Activated gamma-delta T cell treated with Interleukin-2 at 50 U/mL for 16 hours (primary cell): ENCODE measurements around the gene SLC7A8.

ENCODE experiments used
- DNase-seq: peaks from one replicate; pipeline ENCODE4 v3.0.0-alpha.2; 2020

Gene SLC7A8

DNA sequence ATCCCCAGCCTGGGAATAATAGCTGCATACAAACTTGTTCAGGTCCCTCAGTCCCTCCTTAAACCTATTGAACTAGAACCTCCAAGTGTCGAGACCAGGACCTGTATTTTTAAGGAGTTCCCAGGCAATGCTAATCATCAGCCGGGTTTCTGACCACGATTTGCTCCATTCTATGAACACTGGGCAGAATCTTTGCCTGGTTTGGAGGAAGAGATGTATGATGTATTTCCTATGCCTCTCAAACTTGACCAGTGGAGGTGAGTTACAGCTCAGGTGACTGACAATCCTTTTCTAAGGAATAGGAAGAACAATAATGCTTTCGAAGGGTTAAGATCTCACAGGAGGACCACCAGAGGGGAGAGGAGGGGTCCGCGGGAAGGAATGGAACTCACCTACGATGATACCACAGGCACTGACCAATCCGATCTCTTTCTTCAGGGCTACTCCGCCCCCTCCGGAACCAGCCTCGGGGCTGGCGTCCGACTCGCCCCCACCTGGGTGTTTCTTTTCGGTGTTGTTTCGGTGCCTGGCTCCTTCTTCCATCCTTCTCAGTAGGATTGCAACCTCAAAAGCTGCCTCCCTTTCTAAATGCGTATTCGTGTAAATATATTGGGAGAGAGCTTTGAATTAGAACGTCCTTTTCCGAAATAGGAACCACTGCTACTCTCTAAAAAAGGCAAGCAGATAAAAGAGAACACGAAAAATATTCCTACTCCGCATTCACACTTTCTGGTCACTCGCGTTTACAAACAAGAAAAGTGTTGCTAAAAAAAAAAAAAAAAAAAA lies 895 bp downstream of the SLC7A8 start:
- DNase-seq = peak; percentile 36

DNA sequence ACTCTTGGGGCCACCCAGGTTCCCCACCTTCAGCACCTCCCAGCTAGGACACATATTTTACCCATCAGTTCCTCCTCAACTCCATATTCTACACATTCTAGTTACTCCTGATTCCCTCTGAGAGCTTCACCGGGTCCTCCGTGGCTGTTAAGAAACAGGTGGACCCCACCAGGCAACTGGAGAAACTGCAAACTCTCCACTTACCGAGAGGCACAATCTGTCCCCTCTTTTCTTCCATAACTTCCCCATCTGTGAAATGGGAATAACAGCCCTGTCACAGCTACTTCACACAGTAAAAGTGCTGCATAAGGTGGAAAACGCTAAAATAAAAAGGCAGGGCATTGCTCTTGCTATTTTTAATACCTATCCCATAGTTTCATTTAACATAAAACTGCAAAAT lies 1.5 kb downstream of the SLC7A8 start:
- DNase-seq = no peak

DNA sequence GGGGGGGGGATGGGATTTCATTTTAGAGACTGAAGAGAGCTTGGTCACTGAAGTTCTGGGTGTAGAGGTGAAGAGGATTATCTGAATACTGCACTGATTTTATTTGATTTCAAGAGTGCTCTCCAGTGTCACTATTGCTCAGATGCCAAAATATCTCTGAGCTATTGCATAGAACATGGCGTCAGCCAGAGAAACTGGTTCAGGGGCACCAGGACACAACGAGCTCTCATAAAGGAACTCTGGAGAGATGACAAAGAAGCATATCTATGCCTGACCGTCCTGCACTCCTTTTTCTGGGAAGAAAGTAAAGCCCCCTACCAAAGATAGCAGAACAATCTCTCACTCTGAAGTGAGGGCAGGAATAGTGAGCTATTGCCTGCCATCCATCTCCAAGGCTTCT lies 2.0 kb downstream of the SLC7A8 start:
- no peak for DNase-seq

DNA sequence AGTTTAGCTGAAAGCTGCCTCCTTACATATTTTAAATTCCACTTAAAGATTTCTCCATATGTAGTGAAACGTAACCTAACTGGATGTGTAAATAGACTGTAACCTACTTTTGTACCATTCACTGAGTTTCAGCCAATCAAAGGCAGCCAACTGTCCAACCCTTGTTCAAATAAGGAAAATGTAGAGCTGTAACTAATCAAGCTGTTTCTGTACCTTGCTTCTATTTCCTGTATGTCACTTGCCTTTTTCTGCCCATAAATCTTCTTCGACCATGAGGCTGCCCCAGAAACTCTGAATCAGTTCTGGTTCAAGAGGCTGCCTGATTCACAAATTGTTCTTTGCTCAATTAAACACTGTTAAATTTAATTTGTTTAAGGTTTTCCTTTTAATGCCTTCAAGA lies 6.3 kb downstream of the SLC7A8 start:
- DNase-seq = no peak

DNA sequence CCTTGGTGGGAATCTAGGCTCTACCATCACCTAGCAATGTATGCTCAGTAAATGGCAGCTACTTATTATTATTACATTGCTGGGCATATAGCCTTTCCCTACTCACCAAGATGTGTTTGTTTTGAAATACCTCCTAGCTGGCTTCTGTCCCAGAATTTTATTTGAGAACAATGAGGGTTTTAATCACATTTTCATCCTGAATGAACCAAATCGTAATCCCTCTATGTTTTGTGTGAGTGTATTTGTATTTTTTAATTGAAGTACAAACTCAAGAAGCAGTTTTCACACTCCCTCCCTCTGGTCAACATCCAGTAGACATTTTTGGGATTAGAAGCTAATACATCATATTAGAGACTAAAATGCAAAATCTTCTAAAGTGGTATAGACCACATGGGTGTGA lies 7.6 kb downstream of the SLC7A8 start:
- DNase-seq = no peak

DNA sequence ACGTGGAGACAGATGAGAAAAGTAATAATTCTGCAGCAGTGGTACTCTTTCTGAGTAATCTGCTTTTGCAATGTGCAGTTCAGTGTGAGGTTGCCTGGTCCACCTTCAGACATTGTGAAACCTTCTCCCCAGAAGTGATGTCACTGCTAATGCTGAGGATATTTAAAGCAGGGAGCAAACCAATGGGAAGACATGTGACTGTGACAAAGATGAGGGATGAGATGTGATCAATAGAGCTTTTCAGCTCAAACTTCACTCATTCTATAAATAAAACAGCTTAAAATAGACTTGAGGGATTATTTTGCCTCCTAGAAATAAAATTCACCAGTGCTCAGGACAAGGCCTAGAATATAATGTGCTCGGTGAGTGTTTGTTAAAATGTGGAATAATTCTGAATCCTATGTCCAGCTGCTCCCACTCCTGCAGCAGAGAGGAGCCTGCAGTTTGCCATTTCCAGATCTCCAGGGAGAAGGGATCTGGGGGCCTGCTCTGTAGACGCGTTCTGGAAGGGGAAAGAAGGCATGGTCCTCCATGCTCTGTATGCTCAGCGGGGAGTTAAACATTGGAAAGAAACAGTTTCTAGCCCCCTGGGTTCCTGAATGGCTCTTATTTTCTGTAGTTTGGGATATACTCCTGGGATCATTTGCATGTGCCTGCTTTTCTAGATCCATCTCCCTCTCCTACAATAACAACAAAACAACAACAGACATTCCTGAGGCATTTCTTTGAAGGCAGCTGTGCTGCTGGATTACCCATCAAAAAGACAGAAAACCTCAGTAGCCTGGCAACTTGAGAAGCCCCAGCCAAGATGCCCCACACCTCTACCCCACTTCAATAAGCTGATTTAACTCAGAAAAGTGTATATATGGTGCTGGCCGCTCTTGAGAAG lies 8.9 kb downstream of the SLC7A8 start:
- DNase-seq = no peak

DNA sequence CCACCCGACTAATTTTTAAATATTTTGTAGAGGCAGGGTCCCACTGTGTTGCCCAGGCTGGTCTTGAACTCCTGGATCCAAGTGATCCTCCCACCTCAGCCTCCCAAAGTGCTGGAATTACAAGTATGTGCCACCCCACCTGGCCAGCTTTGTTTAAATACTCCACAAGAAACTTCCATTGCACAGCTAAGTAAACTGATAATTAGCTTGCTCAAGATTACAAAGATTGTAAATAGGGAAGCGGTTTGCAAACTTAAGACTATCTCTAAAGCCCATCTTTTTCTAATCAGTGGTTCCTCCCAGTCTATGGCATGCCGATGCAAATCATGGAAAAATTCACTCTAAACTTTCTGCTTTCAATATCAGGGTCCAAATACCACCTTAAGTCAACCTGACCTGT lies 9.7 kb downstream of the SLC7A8 start:
- no peak for DNase-seq

DNA sequence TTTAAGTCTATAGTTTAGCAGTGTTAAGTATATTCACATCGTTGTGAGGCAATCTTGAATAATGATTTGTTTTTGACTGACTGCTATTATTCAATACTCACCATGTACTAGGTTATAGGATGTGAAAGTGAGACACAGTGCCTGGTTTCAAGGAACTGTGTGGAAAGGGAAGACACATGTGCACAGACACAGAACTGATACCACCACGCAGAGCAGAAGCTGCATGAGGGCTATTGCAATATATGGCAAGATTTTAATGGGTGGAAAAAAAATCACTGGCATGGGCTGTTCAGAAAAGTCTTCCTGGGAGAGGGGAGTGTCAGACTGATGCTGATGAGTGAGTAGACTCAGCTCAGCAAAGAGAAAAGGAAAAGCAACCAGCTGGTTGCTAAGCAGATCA lies 10.4 kb downstream of the SLC7A8 start:
- DNase-seq = no peak

DNA sequence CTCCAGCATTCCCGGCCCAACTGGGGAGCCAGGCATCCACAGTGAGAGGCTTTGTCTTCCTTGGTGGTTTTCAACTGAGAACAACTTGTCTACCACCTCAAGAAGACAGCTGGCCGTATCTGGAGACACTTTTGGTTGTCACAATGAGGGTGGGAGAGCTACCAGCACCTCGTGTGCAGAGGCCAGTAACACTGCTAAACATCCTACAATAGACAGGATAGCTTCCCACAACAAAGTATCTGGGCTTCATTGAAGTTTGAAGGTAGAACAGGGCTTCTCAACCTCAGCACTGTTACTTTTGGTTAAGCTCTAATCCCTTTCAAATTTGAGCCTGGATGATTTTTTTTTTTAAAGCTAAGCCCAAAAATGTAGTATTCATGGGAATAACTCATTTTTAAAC lies 10.9 kb downstream of the SLC7A8 start:
- no peak for DNase-seq

DNA sequence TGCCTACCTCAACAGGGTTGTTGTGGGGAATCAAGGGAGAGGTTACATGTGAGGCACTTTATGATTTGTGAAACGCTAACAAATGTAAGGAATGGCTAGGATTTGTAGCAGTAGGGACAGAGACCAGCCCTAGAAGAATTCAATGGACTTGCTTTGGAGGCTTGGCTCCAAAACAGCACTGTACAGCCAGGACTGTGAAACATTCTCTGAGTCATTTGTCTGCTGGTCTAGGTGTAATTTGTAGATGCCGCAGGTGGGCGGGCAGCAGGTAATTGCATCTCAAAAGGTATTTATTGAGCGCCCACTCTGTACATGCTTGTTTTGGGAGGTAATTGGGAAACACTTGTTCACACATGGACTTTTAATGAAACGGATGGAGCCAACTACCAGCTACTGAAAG lies 11.4 kb downstream of the SLC7A8 start:
- no peak for DNase-seq

DNA sequence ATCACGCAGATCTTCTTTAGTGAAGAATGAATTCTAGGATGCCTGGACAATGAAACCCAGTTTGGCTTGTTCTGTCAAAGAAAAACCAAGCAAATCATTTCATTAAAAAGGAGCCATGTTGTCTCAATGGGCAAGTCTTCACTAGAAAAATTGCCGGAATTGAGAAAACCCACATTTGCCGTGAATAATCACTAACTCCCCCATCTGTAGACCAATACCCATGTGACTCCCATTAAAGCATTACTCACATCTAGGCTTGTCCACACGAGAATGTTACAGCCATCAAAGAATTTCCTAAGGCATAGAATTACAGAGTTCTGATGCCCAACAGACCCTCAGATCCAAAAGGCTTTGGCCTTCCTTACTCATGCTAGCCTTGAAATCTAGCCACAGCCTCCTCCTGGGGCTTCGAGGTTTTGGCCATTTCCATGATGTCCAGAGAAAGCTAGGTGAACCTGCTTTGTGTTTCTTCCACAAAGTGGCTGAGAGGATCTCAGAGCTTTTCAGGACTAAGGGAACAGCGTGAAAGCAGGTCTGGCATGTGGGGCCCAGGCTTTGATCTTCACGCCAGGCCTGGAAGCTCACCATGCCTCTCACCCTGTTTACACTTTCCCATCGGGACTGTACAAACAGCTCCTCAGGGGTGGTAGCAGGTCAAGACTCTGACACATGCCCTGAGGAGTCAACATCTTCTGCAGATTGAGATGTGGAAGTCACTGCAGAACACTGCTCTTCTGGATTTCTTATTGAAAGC lies 12.1 kb downstream of the SLC7A8 start:
- no peak for DNase-seq

DNA sequence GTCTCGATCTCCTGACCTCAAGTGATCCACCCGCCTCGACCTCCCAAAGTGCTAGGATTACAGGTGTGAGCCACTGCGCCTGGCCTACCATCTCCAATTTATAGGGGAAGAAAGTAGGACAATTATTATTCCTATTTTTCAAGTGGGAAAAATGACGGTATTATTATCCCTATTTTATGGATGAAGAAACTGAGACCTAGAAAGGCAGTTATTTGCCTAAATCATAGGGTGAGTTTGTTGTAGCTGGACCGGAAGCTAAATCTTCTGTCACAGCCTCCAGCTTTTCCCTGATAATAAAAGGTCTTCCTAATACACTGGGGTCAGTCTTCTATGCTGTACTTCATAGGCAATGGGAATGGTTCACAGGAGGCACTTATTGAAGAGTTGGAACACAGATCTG lies 13.8 kb downstream of the SLC7A8 start:
- no peak for DNase-seq

DNA sequence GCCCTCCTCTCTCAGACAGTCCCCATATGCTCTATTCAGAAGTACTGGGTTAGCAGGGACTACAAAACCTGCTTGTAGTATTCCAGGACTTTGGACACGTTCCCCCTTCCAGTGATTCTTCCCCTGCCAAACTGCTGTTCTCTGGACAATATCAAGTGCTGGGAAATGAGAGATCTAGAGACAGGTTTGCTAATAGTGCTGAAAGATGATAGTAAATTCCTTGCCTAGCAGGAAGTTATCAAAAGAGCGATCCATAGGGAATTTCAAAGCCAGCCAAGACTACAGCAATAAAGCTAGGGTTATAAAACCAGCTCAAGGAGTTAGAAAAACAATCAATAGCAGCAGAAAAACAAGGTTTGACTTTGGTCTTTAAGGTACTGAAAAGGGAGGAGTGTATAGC lies 15.2 kb downstream of the SLC7A8 start:
- no peak for DNase-seq

DNA sequence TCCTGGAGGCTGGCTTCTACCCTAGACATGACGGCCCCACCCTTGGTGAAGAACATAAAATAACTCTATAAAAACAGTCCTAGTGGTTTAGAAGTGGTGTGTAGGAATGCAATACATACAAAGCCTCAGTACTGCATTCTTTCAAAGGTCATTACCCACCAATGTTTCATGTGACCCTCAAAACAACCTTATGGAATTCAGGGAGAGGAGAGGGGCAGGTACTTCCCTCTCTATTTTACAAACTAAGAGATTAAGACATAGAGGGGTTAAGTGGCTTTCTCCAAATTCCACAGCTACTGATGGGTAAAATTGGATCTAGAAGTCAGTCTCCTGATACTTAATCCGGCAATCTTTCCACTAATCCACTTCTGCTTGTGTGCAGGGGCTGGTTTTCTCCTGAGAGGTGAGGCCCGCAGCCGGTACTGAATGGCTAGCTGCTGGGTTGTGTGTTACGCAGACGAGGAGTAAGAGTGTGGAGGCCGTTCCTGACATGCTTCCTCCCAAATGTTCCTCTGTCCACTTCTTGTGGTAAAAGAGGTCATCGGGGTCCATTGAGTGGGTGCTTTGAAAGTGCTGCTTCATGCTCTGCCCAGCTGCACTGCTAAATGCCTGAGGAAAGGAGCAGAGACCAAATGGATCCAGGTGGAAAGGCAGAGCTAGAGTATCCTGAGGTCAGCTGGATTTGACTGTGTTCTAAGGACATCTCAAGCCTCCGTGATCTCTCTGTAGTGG lies 16.2 kb downstream of the SLC7A8 start:
- DNase-seq = no peak

DNA sequence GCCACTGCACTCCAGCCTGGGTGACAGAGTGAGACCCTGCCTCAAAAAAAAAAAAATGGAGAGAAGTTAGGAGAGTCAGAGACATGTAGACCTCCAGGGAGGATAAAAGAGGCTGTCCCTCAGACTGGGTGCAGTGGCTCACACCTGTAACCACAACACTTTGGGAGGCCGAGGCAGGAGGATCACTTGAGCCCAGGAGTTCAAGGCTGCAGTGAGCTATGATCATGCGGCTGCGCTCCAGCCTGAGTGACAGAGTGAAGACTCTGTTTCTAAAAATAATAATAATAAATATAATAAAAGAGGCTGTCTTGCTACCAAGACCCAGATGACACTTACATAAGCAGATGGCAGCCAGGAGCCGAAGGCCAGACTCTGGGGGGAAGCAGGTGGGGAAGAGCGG lies 18.5 kb downstream of the SLC7A8 start:
- DNase-seq = no peak

DNA sequence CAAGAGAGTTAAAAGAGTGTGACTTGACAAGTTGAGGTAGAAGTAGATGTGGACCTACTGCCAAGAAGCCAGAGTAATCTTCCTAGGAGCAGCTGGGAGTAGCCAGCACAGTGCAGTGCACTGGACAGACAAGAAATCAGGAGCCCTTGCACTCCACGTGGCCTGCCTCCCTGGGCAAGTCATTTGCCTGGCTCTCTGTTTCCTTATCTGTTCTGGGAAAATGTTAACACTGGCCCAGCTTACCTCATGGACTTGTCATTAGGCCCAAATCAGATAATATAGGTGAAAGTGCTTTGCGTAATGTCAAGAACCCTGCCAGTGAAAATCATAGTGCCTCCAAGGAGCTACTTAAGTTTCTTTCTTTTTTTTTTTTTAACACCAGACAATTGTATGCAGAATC lies 19.2 kb downstream of the SLC7A8 start:
- DNase-seq = no peak

DNA sequence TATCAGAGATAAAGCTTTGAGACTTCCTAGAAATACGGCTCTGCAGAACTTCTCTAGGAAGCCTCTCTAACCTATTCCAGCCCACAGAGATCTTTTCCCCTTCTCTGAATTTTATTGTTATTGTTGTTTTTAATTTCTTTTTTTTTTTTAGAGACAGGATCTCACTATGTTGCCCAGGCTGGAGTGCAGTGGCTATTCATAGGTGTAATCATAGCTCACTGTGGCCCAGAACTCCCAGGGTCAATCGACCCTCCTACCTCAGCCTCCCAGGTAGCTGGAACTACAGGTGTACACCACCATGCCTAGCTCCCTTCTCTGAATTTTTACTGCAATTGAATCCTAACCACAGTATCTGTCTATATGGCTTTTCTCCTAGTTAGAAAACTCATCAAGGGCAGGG lies 19.6 kb downstream of the SLC7A8 start:
- no peak for DNase-seq

DNA sequence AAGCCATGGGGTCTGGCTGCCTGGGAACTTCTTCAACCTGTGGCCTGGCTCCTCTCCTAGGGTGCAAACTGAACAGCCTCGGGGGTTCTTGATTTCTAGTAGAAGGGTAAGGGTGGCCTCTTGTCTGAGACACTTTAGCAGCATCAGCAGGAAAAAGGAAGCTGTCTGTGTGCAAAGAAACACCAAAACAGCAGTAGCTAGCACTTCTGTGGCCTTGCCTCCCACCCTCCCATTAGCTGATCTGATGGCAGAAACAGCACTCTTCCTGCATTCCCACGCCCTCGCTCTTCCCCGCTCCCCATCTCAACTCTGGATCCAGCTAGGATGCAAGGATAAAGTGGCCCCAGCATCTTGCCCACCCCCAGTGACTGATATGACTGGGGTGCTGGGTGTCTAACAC lies 20.7 kb downstream of the SLC7A8 start:
- no peak for DNase-seq

DNA sequence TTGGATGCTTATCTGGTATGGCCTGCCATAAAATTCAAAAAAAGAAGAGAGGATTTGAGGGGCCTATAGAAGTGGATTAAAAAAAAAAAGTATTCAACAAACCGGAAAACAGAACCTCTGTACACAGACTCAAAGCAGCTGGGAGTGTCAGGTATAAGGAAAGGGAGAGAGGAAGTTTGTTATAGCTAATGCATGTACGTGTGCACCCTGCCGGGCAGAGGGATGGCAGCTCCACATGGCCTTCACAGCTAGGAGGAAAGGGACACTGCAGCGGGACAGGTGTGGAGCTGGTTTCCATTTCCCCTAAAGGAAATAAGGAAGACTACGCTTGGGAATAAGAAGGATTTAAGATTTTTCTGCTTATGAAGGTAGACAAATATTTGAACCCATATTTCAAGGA lies 21.5 kb downstream of the SLC7A8 start:
- DNase-seq = no peak

DNA sequence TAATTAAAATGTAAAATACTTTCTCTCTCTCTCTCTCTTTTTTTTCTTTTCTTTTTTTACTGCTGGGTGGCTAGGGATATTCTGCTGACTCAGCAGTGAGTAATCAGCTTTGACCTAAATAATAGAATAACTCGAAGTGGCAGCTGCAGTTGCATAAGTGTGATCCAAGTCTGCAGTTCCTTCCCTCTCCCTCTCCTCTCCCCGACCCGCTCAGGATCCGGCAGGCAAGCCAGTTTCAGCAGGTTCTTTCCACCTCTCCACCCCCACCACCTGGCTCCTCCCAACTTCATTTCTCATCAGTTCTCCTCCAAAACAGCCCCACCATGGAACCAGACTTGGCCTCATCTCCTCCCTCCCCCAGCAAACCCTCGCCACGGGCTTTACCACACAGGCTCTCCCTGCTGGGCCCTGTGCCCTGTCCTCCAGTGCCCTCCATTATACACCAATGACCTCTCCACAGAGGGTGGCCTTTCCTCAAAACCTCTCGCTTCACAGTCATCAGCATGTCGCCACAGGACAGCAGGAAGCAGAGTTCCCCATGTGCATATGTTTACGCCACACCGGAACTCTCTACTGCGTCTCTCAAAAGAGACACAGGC lies 22.4 kb downstream of the SLC7A8 start:
- DNase-seq = no peak

DNA sequence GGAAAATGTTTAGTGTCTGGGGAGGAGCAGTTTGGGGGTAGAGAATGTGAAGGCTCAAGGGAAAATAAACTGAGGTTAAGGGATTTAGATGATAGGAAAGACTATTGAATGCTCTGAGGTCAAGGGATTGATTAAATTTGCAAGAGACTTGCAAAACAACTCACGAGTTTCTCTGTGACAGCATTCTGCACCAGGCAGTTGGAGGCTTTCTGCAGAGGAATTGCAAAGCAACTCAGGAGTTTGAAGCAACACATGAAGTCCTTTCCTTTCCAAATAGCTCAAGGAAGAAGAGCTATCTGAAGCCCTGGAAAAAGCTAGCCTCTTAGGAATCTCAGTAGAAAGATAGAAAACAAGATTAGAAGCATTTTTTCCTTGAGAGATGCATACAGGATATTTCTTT lies 23.9 kb downstream of the SLC7A8 start:
- no peak for DNase-seq

DNA sequence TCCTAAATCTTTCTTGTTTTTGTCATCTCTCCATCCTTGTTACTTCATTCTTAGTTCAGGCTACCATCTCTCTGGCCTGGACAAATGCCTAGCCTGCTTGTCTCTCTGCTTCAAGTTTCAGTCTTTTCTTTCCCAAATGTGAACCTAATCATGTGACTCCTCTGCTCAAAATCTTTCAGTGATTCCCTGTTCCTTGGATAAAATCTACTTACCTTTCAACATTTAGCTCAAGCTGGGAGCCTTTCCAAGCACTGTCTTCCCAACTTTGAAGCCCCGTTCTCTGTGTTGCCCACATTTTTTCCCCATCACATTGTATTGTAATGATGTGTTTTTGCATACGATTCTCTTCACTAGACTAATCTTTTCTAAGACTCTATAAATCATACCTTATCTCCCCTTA lies 24.7 kb downstream of the SLC7A8 start:
- no peak for DNase-seq
